Right forelimb (tissue), 1 donor: ENCODE measurements around the gene SCGB1D1.

Experiments
- DNase-seq: peaks from one replicate; pipeline ENCODE4 v3.0.0-alpha.2; 2018

Gene SCGB1D1, protein sequence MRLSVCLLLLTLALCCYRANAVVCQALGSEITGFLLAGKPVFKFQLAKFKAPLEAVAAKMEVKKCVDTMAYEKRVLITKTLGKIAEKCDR

DNA sequence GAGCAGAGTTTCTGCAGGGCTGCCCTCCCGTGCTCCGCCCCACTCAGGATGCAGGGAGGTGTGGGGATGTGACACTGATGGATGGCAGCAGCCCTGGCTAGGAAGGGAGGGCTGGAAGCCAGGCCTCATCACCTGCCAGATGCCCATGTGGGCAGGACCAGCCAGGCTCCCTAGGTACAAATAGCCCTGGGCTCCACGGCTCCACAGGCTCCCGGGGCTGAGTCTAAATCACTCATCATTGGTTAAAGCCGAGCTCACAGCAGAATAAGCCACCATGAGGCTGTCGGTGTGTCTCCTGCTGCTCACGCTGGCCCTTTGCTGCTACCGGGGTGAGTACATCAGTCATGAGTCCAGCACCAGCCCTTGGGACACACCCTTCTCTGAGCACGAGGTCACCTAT, at the start of gene SCGB1D1:
SCGB1D1 (plus strand) TSS at position 206 of the 400 bp plus-strand sequence; CDS start at position 275, 69 bp downstream.
- no peak for DNase-seq

DNA sequence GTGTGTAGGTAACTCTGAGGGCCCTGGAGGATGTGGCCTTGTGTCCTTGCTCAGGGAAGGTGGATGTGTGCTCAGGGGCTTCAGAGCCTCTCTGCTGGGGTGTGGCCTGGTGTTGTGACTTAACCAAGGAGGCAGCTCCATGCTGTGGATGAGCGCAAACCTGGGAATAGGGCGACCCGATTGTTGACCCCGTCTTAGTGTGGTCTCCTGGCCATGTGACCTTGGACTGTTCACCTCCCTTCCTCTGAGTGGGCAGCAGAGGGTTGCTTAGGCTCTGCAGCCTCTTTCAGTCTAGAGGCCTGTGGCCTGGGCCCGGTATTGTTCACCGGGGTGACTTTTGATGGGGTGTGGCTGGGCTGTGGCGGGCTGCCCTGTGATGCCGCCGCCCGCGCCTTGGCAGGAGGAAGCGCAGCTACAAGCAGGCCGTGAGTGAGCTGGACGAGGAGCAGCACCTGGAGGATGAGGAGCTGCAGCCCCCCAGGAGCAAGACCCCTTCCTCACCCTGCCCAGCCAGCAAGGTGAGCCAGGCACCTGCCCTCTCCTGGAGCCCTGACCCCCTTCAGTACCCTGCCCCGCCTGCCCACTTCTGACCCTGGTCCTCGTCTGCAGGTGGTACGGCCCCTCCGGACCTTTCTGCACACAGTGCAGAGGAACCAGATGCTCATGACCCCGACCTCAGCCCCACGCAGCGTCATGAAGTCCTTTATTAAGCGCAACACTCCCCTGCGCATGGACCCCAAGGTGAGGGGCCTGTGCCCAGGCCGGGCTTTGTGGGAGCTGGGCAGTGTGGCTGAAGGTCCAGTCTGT, 49.5 kb upstream of the SCGB1D1 start:
- DNase-seq: no peak

DNA sequence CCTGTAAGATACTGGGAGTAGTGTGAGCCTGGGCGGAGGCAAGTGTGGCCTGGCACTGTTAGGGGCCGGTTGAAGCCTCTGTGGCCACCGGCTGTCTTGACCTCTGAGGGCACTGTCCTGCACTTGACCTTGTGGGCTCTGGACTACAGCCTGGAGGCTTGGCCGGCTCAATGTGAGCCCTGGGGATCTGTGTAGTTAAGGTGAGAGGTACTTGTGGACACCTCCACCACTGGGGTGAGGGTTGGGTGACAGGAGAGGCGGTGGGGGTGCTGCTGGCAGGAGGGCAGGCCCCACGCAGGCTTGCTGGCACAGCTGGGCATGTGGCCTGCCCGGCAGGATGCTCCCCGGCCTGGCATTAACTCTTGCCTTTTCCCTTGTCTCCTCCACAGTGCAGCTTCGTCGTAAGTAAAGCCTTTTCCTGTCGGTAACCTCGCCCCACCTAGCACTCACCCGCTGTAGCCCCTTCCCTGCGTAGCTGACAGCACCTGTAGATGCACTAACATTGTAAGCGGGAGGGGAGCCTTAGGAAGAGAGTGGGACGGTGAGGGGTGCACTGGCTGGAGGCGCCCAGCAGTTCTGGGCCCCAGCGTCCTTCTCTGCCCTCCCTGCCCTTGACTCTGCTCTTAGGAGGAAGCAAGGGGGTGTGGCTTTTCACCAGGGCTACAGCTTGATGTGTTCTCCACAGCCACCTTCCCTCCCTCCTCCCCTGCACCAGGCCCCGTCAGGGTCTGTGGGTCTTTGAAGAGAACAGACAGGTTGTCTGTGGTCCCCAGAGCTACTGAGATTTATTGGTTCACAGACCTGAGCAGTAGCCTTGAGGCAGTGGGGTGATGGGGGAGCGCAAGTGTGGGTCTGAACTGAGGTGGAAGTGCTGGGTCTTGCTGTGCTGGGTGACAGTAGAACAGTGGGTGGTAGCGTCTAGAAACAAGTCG, 48.6 kb upstream of the SCGB1D1 start:
- no peak for DNase-seq

- DNase-seq: no peak
These were observed 48.0 kb upstream of the SCGB1D1 start for GRCh38 chr11:62142043-62142375.

- peak; percentile 78 for DNase-seq
These were observed 47.1 kb upstream of the SCGB1D1 start for GRCh38 chr11:62142921-62143320.

DNA sequence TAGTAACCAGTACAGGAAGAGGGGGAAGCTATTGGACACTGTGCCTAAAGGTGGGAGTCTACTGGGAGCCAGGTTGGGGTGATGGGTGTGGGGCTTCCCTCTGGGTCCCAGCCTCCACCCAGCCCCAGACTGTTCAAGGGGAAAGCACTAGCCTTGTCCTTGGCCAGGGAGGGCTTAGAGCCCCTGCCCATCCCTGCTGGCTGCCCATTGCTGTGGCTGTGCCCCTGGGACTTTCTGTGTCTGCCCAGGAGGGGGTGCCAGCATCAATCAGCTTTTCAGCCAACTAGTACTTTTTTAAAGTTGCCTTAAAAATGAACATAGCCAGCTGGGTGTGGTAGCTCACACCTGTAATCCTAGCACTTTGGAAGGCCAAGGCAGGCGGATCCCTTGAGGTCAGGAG, 46.3 kb upstream of the SCGB1D1 start:
- no peak for DNase-seq

DNA sequence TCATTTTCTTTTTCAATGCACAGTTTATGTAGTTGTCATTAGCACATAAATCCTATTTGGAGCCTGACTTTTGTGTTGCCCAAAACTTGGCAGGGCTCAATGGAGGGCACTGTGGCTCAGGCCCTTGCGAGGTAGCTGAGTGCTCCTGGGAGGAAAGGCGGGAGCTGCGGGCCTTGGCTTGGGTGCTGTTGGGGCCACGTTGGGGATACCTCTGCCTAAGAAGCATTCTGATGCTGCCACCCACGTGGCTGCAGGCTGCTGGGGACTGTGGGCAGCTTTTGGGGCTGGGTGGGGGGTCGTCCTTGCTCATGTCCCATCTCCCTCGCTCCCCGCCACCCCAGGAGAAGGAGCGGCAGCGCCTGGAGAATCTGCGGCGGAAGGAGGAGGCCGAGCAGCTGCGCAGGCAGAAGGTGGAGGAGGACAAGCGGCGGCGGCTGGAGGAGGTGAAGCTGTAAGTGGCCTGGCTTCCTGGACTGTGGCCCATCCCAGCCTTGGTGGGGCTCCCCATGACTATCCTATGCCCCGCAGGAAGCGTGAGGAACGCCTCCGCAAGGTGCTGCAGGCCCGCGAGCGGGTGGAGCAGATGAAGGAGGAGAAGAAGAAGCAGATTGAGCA, 45.3 kb upstream of the SCGB1D1 start:
- no peak for DNase-seq

DNA sequence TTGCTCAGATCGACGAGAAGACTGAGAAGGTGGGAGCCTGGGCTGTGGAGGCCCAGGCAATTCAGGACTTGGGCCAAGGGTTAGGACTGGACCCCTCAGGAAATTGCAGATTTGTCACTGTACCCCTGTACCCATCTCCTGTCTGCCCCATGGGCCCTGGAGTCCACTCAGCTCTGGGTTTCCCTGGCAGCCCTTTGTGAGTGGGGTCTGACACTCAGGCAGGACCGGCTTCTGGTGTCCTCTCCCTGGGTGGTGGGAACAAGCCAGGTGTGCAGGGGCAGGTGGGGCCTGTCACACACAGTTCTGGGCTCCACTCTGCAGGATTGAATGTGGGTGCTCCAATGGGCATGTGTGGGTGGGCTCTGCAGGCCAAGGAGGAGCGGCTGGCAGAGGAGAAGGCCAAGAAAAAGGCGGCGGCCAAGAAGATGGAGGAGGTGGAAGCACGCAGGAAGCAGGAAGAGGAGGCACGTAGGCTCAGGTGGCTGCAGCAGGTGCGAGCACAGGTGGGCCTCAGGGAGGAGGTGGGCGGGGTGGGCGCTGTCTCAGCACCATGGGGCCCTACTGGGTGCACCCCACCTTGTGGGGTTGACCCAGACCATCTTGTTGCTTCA, 44.6 kb upstream of the SCGB1D1 start:
- no peak for DNase-seq

DNA sequence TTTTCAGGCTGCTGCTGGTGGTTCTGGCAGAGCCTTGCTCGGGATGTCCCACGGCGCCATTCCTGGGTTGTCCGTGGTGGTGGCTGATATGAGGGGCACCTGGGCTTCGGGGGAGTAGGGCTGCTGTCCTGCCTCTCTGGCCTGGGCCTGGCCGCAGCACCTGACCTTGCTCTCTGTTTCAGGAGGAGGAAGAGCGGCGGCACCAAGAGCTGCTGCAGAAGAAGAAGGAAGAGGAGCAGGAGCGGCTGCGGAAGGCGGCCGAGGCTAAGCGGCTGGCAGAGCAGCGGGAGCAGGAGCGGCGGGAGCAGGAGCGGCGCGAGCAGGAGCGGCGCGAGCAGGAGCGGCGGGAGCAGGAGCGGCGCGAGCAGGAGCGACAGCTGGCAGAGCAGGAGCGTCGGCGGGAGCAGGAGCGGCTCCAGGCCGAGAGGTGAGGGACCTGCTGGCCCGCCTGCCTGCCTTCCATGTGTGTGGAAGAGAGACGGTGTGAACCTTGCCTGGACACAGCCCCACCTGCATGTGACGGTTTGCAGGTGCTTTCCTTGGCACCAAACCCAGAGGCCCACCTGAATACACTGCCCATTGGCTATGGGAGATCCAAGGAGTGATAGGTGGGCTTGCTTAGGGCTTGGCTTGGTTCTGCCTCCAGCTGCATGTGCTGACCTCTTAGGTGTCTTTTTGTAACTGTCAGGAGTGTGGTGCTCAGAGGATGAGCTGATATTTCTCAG, 43.4 kb upstream of the SCGB1D1 start:
- no peak for DNase-seq

GRCh38 chr11:62147545-62147944, 42.5 kb upstream of the SCGB1D1 start:
- DNase-seq: no peak

- DNase-seq: no peak
These were observed 41.6 kb upstream of the SCGB1D1 start for GRCh38 chr11:62148271-62148980.

GRCh38 chr11:62149986-62150886, 39.8 kb upstream of the SCGB1D1 start:
- no peak for DNase-seq

- no peak for DNase-seq
These were observed 38.9 kb upstream of the SCGB1D1 start for GRCh38 chr11:62150887-62151736.

DNA sequence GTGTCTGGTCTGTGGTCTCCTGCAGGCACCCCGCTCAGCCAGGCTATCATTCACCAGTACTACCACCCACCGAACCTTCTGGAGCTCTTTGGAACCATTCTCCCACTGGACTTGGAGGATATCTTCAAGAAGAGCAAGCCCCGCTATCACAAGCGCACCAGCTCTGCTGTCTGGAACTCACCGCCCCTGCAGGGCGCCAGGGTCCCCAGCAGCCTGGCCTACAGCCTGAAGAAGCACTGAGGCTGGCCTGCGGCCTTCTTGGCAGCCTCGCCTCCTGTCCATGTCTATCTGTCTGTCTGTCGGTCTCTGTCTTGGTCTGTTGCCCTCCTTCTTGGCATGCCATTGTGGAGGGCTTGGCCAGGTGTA, 38.3 kb upstream of the SCGB1D1 start:
- DNase-seq: no peak

- DNase-seq: no peak
These were observed 37.5 kb upstream of the SCGB1D1 start for GRCh38 chr11:62152245-62153086.

GRCh38 chr11:62153087-62153395, 37.0 kb upstream of the SCGB1D1 start:
- no peak for DNase-seq

DNA sequence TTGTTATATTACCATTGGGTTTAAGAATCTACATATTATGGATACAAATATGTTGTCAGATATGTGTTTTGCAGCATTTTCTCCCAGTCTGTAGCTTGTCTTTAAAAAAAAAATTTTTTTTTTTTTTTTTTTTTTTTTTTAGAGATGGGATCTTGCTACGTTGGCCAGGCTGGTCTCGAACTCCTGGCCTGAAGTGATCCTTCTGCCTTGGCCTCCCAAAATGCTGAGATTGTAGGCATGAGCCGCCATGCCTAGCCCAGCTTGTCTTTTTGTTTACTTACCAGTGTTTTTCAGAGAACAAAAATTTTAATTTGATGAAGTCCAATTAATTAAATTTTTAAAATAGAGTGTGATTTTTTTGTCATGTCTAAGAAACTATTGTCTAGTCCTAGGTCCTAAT, 36.4 kb upstream of the SCGB1D1 start:
- DNase-seq: no peak

- no peak for DNase-seq
These were observed 32.4 kb upstream of the SCGB1D1 start for GRCh38 chr11:62157603-62158002.

DNA sequence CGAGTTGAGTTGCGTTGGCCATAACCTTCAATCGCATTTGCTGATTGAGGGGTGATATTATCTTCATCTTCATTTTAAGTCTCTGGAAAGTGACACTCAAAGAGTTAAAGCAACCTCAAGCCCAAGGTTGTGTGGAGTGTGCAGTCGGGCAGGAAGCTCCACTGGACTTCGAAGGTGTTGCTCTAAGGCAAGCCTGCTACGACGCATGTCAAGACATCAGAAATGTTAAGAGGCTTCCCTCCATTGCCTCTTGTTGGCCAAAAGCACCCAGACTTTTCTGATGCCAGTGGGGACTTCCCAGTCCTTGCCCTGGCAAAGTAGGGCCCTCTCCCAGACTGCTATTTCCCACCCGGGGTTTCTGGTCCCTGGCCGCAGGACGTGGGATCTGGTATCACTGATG, 23.6 kb upstream of the SCGB1D1 start:
- no peak for DNase-seq
